Right renal cortex interstitium (tissue), 3 donors: ENCODE measurements around the gene ATP2A2. TPM values are rescaled to one million over a fixed set of nuclear protein-coding genes. Genes with fewer than 3 reads are reported as not detected.
"Not testable (repeated sequence)": the region's sequence is repeated elsewhere in the genome, so short reads cannot be mapped to it uniquely, and the experiment has no call there.

Experiments
- DNase-seq, 3 donors: peaks; one replicate each; pipeline ENCODE4 v3.0.0-alpha.2; 2013; ENCODE audit warnings: low read depth in 3 of 3, low spot score in 2 of 3
- polyA plus RNA-seq, 3 donors: library from polyadenylated mRNA; unstranded; fragments of 120-200 nt; gene quantifications; one replicate each; pipeline ENCODE4 v1.2.1, GENCODE V29; 2013; ENCODE audit not compliant: insufficient read length in 3 of 3

The ATP2A2 gene
- polyA plus RNA-seq, 3 donors: 149 to 164 (median 159) TPM

DNA sequence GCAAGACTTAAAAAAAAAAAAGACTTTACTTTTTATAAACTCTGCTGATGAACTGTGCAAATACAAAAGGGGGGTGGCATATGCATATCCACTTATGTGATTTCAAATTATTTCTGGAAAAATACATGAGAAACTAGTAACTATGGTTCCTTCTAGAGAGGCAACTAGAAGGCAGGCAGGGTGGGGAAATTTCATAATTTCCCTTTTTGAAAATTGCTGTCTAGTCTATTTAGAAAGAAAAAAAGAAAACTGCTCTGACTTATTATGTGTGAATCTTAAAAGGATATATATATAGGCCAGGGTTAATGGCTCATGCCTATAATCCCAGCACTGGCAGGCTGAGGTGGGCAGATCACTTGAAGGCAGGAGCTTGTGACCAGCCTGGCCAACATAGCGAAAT lies 80.2 kb downstream of the ATP2A2 start:
- no peak for DNase-seq

GRCh38 chr12:110365489-110366320 lies 84.7 kb downstream of the ATP2A2 start:
- DNase-seq: no peak

GRCh38 chr12:110366321-110367142 lies 85.5 kb downstream of the ATP2A2 start:
- no peak for DNase-seq

DNA sequence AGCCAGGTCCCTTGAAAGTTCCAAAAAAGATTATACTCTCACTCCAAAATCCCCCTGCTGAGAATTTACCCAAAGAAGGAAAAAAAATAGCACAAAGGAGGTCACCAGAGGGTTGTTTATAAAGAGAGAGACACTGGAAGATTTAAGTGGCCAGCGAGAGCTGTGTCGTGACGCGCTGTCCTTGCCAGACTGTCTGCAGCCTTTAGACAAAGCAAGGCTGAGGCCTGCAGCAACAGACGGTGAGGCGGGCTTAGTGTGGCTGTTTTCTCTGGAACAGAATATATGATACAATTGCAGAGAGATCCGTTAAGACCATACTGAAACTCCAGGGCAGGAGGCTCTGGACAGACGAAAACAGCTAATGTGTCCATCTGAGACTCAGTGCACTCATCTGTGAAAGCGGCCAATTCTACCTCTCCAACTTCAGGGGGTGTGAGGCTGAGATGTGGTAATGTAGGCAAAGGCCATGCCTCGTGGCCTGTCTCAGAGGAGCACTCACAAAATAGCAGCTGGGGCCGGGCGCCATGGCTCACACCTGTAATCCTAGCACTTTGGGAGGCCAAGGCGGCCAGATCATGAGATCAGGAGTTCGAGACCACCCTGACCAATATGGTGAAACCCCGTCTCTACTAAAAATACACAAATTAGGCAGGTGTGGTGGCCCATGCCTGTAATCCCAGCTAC lies 86.3 kb downstream of the ATP2A2 start:
- DNase-seq: no peak

- DNase-seq: no peak
Measured at GRCh38 chr12:110369992-110370391, 88.9 kb downstream of the ATP2A2 start.

DNA sequence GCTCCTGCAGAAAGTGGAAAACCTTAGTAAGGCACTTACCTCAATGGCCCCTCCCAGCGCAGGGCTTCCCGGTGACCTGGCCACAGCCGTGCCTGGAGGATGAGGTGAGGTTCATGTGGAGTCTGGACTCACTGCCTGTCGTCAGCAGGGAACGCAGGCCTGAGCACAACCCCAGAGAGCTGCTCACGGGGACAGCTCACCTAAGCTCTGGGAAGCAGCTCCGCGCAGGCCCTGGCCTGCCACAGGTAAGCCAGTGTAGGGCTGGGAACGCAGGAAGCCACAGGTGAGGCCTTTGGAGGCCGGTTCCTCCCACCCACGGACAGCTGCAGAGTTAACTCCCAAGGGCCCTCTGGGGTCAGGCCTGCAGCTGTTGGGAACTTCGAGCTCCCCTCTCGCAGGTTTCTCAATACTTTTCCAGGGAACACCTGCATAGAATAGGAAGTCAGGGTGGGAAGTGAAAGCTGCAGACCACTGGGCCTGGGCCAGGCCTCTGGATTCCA lies 89.7 kb downstream of the ATP2A2 start:
- DNase-seq: no peak

GRCh38 chr12:110371408-110372055 lies 90.5 kb downstream of the ATP2A2 start:
- no peak for DNase-seq

GRCh38 chr12:110372056-110372425 lies 91.0 kb downstream of the ATP2A2 start:
- DNase-seq: no peak

GRCh38 chr12:110373025-110373424 lies 92.0 kb downstream of the ATP2A2 start:
- DNase-seq: no peak

- no peak for DNase-seq
Measured at GRCh38 chr12:110373425-110373824, 92.4 kb downstream of the ATP2A2 start.

DNA sequence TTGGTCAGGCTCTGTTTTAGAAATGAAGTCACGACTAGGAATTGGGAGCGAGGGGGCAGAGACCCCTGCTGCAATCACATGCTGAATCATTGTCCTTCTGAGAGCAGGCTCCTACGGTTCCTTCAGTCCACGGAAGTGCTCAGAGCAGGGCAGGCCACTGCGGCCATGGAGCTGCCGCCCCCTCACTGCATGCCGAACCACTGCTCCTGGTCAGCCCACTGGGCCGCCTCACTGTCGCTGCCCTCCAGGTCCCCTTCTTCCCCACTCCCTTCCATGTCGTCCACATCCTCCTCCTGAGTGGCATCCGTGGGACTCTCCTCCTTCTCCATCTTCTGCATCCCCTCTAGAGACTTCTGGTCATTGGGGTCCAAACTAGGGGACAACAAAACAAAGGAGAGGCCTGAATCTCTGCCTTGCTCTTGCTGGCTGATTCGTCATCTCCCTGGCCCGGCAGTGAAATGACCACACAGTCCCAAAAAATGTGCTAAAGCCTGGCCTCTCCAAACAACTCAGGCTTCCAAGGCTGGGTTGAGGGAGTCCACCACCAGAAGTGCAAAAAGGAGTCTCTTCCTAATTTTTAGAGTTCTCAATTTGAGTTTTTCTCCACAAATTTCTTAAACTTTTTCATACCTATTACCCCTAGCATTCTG lies 93.0 kb downstream of the ATP2A2 start:
- no peak for DNase-seq

- DNase-seq: not testable (repeated sequence)
Measured at GRCh38 chr12:110378131-110378790, 97.2 kb downstream of the ATP2A2 start.

DNA sequence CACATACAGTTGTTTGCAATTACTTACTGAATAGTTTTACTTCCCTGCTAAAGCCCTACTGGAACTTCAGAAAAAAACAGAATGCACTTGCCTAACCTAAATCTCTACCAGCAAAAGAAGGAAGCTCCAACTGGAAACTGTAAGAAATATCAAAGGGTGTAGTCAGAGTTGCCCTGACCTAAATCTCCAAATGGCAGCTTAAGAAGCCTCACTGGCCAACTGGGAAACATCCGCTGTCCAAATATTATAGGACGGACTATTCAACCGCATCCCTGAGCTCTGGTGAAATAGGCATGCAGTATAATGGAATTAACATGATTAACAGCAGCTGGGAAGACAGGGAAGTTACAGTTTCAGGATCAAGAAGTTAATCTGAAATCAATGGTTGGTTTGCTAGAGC lies 98.2 kb downstream of the ATP2A2 start:
- DNase-seq: no peak

DNA sequence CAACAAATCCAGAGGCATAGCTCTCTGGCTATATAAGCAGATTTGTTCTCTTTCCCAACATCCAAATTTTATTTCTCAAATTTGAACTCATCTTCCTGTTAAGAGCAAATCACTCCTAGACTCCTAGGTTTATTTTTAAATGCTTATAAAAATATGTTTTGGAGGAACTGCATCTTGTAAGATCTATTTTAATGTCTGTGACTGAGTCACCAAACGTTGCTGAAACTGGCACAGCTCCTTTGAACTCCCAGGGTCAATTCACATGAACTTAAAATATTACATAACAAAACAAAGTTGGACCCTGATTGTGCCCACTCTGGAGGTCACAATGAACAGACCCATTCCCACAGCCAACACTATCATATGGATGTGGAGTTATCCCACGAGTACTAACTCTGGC lies 98.6 kb downstream of the ATP2A2 start:
- no peak for DNase-seq

- DNase-seq: no peak
Measured at GRCh38 chr12:110382683-110383082, 101.6 kb downstream of the ATP2A2 start.

Other genes with a start within 250 kb of the ATP2A2 start
- gene C12orf76, start 232.7 kb upstream of the ATP2A2 start, polyA plus RNA-seq: 10 to 100 TPM; 29.1 to 31.6 (median 30.6) TPM
- gene IFT81, start 156.9 kb upstream of the ATP2A2 start, polyA plus RNA-seq: 10 to 100 TPM; 48.9 to 63.1 (median 57.1) TPM
- gene ANAPC7, start 122.5 kb downstream of the ATP2A2 start, polyA plus RNA-seq: 10 to 100 TPM; 67.1 to 69.7 (median 69.5) TPM
- 100 to 1,000 TPM; 269 to 281 (median 277) TPM for gene ARPC3, start 169.1 kb downstream of the ATP2A2 start, polyA plus RNA-seq
- 10 to 100 TPM; 36.5 to 39.3 (median 38.5) TPM for gene GPN3, start 187.0 kb downstream of the ATP2A2 start, polyA plus RNA-seq
- 10 to 100 TPM; 16.2 to 18.6 (median 16.6) TPM for gene FAM216A, start 187.6 kb downstream of the ATP2A2 start, polyA plus RNA-seq
- gene VPS29, start 220.9 kb downstream of the ATP2A2 start, polyA plus RNA-seq: 100 to 1,000 TPM; 141 to 162 (median 152) TPM
- 1 to 10 TPM; 1.1 to 1.5 (median 1.2) TPM for gene RAD9B, start 221.1 kb downstream of the ATP2A2 start, polyA plus RNA-seq